ENCODE data around the gene TEAD4.

The TEAD4 gene

DNA sequence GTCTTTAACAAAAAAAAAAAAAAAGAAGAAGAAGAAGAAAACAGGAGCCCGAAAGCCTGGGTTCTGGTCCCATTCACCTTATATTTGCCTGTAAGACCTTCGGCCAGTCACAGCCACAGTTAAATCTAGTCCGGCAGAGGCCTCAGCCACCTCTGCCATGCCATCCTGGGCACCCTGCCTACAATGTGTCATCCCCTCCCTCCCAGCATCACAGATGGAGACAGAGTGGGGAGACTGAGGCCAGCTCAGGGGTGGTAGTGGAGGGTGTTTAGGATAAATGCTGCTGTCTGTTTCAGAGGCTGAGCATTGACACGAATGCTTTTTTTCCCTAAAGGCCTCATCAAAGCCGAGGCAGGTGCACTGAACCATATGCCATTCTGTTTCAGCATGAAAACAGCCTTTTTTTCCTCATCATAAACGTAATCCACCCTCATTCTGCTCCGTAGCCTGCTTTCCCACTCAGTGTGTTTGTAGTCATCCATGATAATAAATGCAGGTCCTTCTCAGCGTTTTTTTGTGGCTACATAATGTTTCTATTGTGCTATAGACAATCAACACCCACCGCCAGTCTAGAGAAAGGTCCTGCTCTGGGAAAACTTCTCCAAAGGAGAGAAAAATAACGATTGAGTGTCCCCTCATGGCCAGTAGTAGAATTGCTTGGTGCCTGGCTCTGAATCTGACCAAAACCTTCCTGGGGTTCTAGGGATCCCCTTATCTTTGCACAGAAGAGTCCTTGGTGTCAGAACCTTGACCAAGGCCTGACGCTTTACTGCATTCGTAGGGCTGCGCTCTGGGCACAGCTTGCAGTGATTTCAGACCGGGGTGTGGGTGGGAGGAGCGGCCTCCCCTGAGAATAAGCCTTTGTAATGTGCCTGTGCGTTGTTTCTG is 76.9 kb downstream of the TEAD4 start:
- no peak overlapping the region for H3K4me3 ChIP-seq (ENCODE audit: low read depth in 1 of 2, low read length in 2 of 2)
- no peak overlapping the region for H3K9ac ChIP-seq (ENCODE audit: low read depth in 1 of 2, low read length in 2 of 2)
- H3K36me3 ChIP-seq (ENCODE audit: control insufficient read depth in 1 of 2, insufficient read depth in 2 of 2, low read length in 2 of 2), result peaks cover 6 to 12% of the 10 kb centered on the region in 2 donors
- H3K4me1 ChIP-seq (ENCODE audit: control insufficient read depth in 1 of 2, insufficient read depth in 2 of 2, low read length in 2 of 2), result peaks cover 0 to 6% of the 10 kb centered on the region in 2 donors
- no peak overlapping the region for H3K27ac ChIP-seq (ENCODE audit: low read depth, low read length)
- H3K9me3 ChIP-seq (ENCODE audit: control insufficient read depth in 1 of 2, low read length in 2 of 2), result no peaks in the 10 kb centered on the region
- H3K27me3 ChIP-seq (ENCODE audit: control insufficient read depth in 1 of 2, insufficient read depth in 2 of 2, low read length in 2 of 2), result no peaks in the 10 kb centered on the region

DNA sequence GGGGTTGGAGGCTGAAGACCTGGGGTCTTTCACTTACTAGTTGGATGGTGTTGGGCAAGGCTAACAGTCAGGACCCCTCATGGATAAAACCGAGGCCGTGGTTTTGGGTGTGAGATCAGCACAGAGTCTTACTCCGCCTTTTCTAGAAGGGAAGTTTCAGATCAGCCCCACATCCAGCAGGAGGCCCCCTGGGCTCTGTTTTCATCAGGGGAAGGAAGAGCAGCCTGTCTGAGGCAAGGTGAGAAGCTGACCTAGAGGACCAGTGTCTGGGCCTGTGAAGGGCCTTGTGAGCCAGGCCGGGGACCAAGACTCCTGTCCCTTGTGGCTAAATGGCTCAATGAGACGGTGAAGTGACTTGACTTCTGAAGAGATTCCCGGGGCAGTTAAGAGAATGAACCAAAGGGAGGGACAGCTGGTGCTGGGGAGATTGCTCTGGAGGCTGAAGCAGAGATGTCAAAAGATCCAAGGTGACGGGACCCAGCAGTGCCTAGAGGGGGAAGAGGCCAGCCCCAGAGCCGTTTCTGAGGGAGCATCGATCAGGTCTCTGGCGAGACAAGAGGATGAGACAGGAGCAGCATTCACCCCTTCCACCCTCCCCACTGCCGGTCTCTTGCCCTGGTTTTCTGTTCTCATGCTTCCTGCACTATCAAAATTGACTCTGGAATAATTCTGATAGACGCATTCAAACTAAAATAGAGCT is 77.9 kb downstream of the TEAD4 start:
- no peak overlapping the region for H3K9ac ChIP-seq (ENCODE audit: low read depth in 1 of 2, low read length in 2 of 2)
- H3K36me3 ChIP-seq (ENCODE audit: control insufficient read depth in 1 of 2, insufficient read depth in 2 of 2, low read length in 2 of 2), result peaks cover 6 to 9% of the 10 kb centered on the region in 2 donors
- H3K4me1 ChIP-seq (ENCODE audit: control insufficient read depth in 1 of 2, insufficient read depth in 2 of 2, low read length in 2 of 2), result peaks cover 0 to 6% of the 10 kb centered on the region in 2 donors
- no peaks in the 10 kb centered on the region for H3K9me3 ChIP-seq (ENCODE audit: control insufficient read depth in 1 of 2, low read length in 2 of 2)
- H3K27me3 ChIP-seq (ENCODE audit: control insufficient read depth in 1 of 2, insufficient read depth in 2 of 2, low read length in 2 of 2), result no peaks in the 10 kb centered on the region
- H3K27ac ChIP-seq (ENCODE audit: low read depth, low read length), result no peak overlapping the region
- no peak overlapping the region for H3K4me3 ChIP-seq (ENCODE audit: low read depth in 1 of 2, low read length in 2 of 2)

DNA sequence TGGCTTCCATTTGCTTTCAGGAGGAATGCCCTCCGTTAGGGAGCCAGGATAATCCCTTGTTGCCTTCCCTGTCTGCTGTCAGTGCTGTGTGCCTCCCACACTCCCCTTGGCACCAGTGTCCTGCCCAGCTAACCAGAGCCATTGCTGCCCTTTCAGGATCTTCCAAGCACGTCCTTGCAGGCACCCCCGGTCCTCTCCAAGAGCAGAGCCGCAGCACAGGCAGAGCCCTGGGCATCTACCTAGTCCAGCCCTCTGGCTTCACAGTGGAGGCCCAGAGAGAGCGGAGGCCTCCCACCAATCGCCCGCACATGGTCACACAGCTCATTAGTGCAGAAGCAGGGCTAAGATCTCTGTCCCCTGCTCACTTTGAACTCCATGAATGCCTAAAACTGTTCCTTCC is 79.0 kb downstream of the TEAD4 start:
- H3K4me3 ChIP-seq (ENCODE audit: low read depth in 1 of 2, low read length in 2 of 2), result no peak overlapping the region

DNA sequence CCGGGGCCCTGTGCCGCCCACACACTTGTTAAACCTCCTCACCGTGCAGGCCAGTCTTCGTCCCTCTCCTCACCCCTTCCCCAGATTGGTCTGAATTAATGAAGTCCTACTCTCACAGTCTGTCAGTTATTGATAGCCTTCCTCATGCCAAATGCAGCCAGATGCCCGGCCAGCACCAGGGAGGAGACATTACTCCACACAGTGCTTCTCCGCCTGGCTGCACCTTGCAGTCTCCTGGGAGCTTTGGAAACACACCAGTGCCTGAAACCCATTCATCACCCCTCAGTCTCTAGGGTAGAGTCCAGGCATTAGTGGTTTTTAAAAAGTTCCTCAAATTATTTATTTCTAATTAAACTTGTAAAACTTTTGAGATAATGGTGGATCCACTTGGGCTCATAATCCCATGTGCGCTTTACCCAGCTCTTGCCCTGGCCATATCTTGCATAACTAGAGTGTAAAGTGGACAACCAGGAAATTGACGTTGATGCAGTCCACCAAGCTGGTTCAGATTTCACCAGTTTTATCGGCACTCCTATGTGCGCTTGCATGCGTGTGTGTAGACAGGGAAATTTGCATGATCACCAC is 79.8 kb downstream of the TEAD4 start:
- H3K4me1 ChIP-seq (ENCODE audit: control insufficient read depth in 1 of 2, insufficient read depth in 2 of 2, low read length in 2 of 2), result peaks cover 0 to under 1% of the 10 kb centered on the region in 2 donors
- H3K36me3 ChIP-seq (ENCODE audit: control insufficient read depth in 1 of 2, insufficient read depth in 2 of 2, low read length in 2 of 2), result peaks cover 6 to 9% of the 10 kb centered on the region in 2 donors
- no peak overlapping the region for H3K4me3 ChIP-seq (ENCODE audit: low read depth in 1 of 2, low read length in 2 of 2)
- H3K27ac ChIP-seq (ENCODE audit: low read depth, low read length), result no peak overlapping the region
- H3K27me3 ChIP-seq (ENCODE audit: control insufficient read depth in 1 of 2, insufficient read depth in 2 of 2, low read length in 2 of 2), result peaks cover 0 to 2% of the 10 kb centered on the region in 2 donors
- no peaks in the 10 kb centered on the region for H3K9me3 ChIP-seq (ENCODE audit: control insufficient read depth in 1 of 2, low read length in 2 of 2)
- H3K9ac ChIP-seq (ENCODE audit: low read depth in 1 of 2, low read length in 2 of 2), result no peak overlapping the region

More for the DNA sequence above, 79.0 kb downstream of the TEAD4 start:
- H3K27me3 ChIP-seq (ENCODE audit: control insufficient read depth in 1 of 2, insufficient read depth in 2 of 2, low read length in 2 of 2), result peaks cover 0 to 2% of the 10 kb centered on the region in 2 donors
- H3K9ac ChIP-seq (ENCODE audit: low read depth in 1 of 2, low read length in 2 of 2), result no peak overlapping the region
- H3K9me3 ChIP-seq (ENCODE audit: control insufficient read depth in 1 of 2, low read length in 2 of 2), result no peaks in the 10 kb centered on the region
- peaks cover 0 to 6% of the 10 kb centered on the region in 2 donors for H3K4me1 ChIP-seq (ENCODE audit: control insufficient read depth in 1 of 2, insufficient read depth in 2 of 2, low read length in 2 of 2)
- no peak overlapping the region for H3K27ac ChIP-seq (ENCODE audit: low read depth, low read length)
- peaks cover 6 to 9% of the 10 kb centered on the region in 2 donors for H3K36me3 ChIP-seq (ENCODE audit: control insufficient read depth in 1 of 2, insufficient read depth in 2 of 2, low read length in 2 of 2)

DNA sequence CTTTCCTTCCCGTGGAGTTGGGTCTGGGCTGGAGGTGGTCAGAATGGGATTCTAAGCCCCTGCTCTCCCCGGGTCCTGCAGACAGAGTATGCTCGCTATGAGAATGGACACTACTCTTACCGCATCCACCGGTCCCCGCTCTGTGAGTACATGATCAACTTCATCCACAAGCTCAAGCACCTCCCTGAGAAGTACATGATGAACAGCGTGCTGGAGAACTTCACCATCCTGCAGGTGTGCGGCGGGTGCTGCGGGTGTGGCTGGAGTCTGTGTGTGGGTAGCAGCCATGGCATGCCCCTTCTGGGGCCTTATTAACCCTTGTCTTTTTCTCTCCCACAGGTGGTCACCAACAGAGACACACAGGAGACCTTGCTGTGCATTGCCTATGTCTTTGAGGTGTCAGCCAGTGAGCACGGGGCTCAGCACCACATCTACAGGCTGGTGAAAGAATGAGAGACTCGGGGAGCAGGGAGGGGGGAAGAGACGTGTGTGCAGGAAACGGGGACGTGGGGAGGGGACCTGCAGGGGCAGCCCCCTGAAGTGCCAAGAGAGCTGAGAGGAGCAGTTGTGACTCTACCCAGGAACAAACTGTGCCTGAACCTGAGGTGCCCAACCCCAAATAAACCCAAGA is 80.9 kb downstream of the TEAD4 start:
- Histone ChIP-seq H3K4me1 (ENCODE audit: control insufficient read depth in 1 of 2, insufficient read depth in 2 of 2, low read length in 2 of 2) (no peaks in the 10 kb centered on the region), H3K9ac (ENCODE audit: low read depth in 1 of 2, low read length in 2 of 2) (no peak overlapping the region), H3K4me3 (ENCODE audit: low read depth in 1 of 2, low read length in 2 of 2) (no peak overlapping the region), H3K36me3 (ENCODE audit: control insufficient read depth in 1 of 2, insufficient read depth in 2 of 2, low read length in 2 of 2) (peaks cover 6 to 9% of the 10 kb centered on the region in 2 donors), H3K27ac (ENCODE audit: low read depth, low read length) (no peak overlapping the region), H3K27me3 (ENCODE audit: control insufficient read depth in 1 of 2, insufficient read depth in 2 of 2, low read length in 2 of 2) (peaks cover 0 to 2% of the 10 kb centered on the region in 2 donors), H3K9me3 (ENCODE audit: control insufficient read depth in 1 of 2, low read length in 2 of 2) (no peaks in the 10 kb centered on the region)

DNA sequence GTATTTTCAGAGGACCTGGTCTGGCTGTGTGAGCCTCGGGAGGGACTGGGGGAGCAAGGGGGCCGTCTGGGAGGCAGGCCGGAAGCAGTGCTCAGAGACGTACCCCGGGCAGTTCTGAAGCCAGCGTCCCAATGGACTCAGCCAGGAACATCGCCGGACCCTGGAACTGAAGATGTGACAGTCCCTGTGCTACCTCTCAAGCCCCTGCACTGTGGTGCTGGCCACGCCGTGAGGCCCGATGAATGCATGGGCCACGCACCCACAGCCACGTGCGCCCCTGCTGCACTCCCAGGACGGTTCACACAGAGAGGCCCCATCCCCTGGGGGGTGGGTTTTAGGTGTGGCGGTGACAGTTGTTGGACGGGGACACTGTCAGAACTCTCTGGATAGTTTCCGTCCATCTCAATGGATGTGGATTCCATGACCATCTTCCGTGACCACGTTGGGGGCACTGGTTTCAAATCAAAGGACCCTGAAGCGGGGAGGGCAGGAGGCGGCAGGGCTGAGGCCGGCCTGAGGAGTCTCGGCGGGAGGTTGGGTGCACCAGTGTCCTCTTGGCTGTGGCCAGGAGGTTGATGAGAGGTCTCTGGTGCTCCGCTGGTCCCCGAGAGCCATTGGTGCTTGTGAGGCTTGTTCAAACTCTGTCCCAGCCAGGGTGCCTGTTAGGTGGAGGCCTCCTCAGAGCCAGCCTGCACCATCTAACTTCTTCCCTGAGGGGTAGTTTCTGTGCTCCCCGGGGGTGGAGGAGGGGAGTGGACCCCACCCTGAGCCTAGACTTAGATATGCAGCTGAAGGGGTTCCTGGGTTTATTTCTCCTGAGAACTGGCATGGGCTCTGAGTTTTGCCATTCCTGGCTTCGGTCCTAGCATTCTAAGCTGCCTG is 81.7 kb downstream of the TEAD4 start:
- Histone ChIP-seq H3K9me3 (ENCODE audit: control insufficient read depth in 1 of 2, low read length in 2 of 2) (no peaks in the 10 kb centered on the region), H3K27me3 (ENCODE audit: control insufficient read depth in 1 of 2, insufficient read depth in 2 of 2, low read length in 2 of 2) (peaks cover 0 to 2% of the 10 kb centered on the region in 2 donors), H3K4me1 (ENCODE audit: control insufficient read depth in 1 of 2, insufficient read depth in 2 of 2, low read length in 2 of 2) (no peaks in the 10 kb centered on the region), H3K27ac (ENCODE audit: low read depth, low read length) (no peak overlapping the region), H3K4me3 (ENCODE audit: low read depth in 1 of 2, low read length in 2 of 2) (no peak overlapping the region), H3K36me3 (ENCODE audit: control insufficient read depth in 1 of 2, insufficient read depth in 2 of 2, low read length in 2 of 2) (peaks cover 6 to 9% of the 10 kb centered on the region in 2 donors), H3K9ac (ENCODE audit: low read depth in 1 of 2, low read length in 2 of 2) (no peak overlapping the region)

DNA sequence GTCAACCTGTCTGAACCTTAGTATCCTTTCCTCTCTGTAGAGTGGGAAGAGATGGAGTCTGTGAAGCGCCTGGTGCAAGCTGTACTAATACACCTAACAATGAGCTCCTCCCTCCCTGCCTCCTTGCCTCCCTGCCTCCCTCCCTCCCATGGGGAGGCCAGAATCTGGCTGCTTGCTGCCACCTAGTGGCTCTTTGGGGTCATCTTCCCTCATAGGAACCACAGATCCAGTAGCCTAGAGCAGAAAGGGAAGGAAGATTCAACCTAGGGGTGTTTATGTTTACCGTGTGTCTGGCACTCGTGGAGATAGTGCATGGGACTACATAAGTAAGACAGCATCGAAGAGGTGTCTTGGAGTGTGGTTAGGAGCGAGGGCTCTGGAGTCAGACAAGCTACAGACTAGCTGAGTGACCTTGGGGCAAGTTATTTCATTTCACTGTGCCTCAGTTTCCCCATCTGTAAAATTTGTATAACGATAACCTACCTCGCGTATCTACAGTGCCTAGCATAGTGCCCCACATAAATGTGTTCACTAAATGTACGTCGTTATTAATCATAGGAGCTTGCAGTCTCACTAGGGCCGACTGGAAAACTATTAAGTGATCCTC is 82.5 kb downstream of the TEAD4 start:
- Histone ChIP-seq H3K27me3 (ENCODE audit: control insufficient read depth in 1 of 2, insufficient read depth in 2 of 2, low read length in 2 of 2) (peaks cover 0 to 2% of the 10 kb centered on the region in 2 donors), H3K9ac (ENCODE audit: low read depth in 1 of 2, low read length in 2 of 2) (no peak overlapping the region), H3K4me3 (ENCODE audit: low read depth in 1 of 2, low read length in 2 of 2) (no peak overlapping the region), H3K4me1 (ENCODE audit: control insufficient read depth in 1 of 2, insufficient read depth in 2 of 2, low read length in 2 of 2) (no peaks in the 10 kb centered on the region), H3K36me3 (ENCODE audit: control insufficient read depth in 1 of 2, insufficient read depth in 2 of 2, low read length in 2 of 2) (peaks cover 6 to 9% of the 10 kb centered on the region in 2 donors), H3K9me3 (ENCODE audit: control insufficient read depth in 1 of 2, low read length in 2 of 2) (no peaks in the 10 kb centered on the region), H3K27ac (ENCODE audit: low read depth, low read length) (no peak overlapping the region)

DNA sequence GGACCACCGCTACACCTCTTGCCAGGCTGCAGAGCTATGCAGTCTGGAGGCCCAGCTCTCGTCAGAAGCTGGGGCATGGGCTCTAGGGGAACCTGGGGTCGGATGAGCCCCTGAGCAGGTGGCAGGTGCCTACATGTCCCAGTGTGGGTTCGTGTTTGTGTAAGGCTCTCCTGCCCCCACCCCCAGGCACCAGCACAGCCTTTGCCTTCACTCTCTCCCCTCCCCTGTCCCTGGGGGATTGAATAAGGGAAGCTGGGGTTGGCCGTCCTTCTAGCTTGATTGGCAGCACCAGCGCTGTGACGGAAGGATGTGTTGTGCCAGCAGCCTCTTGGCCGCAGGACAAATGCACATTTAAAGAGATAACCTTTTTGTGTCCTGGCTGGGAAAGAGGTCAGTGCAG is 83.2 kb downstream of the TEAD4 start:
- Histone ChIP-seq H3K27ac (ENCODE audit: low read depth, low read length) (no peak overlapping the region), H3K27me3 (ENCODE audit: control insufficient read depth in 1 of 2, insufficient read depth in 2 of 2, low read length in 2 of 2) (peaks cover 0 to 2% of the 10 kb centered on the region in 2 donors), H3K36me3 (ENCODE audit: control insufficient read depth in 1 of 2, insufficient read depth in 2 of 2, low read length in 2 of 2) (peaks cover 6 to 9% of the 10 kb centered on the region in 2 donors), H3K4me1 (ENCODE audit: control insufficient read depth in 1 of 2, insufficient read depth in 2 of 2, low read length in 2 of 2) (no peaks in the 10 kb centered on the region), H3K9ac (ENCODE audit: low read depth in 1 of 2, low read length in 2 of 2) (no peak overlapping the region), H3K9me3 (ENCODE audit: control insufficient read depth in 1 of 2, low read length in 2 of 2) (no peaks in the 10 kb centered on the region), H3K4me3 (ENCODE audit: low read depth in 1 of 2, low read length in 2 of 2) (no peak overlapping the region)

DNA sequence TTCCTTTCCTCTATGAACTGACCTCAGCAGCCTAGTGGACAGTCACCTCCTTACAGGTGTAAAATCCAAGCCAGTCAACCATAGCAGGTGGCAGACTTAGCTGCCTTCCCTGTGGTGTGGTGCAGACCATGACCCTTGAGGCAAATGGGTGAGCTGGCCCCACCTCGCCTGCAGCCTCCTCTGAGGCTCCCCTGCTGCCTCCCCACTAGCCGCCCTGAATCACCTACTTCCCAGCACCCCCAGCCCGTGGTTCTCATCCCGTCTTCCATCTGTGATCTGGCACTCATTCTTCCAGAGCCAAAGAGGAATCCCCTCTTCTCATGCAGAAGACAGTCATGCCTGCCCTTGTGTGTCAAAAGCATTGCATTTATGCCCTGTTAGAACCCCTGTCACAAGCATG is 83.6 kb downstream of the TEAD4 start:
- Histone ChIP-seq H3K27me3 (ENCODE audit: control insufficient read depth in 1 of 2, insufficient read depth in 2 of 2, low read length in 2 of 2) (peaks cover 0 to 2% of the 10 kb centered on the region in 2 donors), H3K27ac (ENCODE audit: low read depth, low read length) (no peak overlapping the region), H3K4me3 (ENCODE audit: low read depth in 1 of 2, low read length in 2 of 2) (no peak overlapping the region), H3K36me3 (ENCODE audit: control insufficient read depth in 1 of 2, insufficient read depth in 2 of 2, low read length in 2 of 2) (peaks cover 2 to 8% of the 10 kb centered on the region in 2 donors), H3K4me1 (ENCODE audit: control insufficient read depth in 1 of 2, insufficient read depth in 2 of 2, low read length in 2 of 2) (no peaks in the 10 kb centered on the region), H3K9me3 (ENCODE audit: control insufficient read depth in 1 of 2, low read length in 2 of 2) (no peaks in the 10 kb centered on the region), H3K9ac (ENCODE audit: low read depth in 1 of 2, low read length in 2 of 2) (no peak overlapping the region)
